CD4-positive, alpha-beta T cell treated with Interleukin-1 beta for 1 hour (primary cell): ENCODE results near the gene LGALS9C.
"Not testable (repeated sequence)": the region's sequence is repeated elsewhere in the genome, so short reads cannot be mapped to it uniquely, and the experiment has no call there.

Source experiments
- DNase-seq, 2 donors: peaks; one replicate each; pipeline ENCODE4 v3.0.0-alpha.2; 2020 to 2022

LGALS9C gene

DNA sequence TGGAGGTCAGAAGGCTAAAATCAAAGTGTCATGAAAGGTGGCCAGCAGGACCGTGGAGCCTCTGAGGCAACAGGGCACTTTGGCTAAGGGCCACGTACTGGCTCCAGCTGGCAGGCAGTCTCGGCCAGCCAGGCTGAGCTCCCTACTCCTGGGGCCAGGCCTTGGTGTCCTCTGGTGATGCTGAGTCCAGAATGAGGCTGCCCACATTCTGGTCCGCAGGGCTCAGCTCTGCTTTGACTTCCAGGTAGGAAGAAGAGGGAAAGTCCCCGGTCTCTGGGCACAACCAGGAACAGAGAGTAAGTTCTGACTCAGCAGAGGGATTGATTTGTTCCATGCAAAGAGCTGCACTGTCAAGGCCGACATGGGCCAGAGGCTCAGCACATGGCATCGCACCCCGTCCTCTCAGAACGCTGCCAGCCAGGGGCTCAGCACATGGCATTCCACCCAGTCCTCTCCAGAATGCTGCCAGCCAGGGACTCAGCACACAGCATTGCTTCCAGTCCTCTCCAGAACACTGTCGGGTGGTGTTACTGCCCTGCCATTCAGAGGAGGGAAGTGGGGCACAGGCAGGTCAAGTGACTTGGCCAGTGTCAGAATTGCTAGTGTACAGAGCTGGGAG is 2.5 kb downstream of the LGALS9C start:
- not testable (repeated sequence) for DNase-seq

DNA sequence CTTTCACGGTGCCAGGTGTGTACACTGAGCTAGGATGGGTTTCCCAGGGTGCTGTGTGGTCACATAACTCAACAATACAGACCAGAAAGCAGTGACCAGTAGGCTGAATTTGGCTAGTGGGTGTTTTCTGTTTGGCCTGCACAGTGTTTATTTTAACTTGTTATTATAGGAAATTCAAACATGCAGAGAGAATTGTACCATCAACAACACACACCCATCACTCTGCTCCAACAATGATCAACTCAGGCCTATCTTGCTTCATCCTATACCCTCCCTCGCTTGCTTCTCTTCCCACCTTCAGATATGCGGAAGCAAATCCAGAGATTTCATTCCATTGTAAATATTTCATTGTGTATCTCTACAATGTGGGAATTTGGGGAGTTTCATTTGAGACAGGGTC is 5.2 kb downstream of the LGALS9C start:
- not testable (repeated sequence) for DNase-seq

DNA sequence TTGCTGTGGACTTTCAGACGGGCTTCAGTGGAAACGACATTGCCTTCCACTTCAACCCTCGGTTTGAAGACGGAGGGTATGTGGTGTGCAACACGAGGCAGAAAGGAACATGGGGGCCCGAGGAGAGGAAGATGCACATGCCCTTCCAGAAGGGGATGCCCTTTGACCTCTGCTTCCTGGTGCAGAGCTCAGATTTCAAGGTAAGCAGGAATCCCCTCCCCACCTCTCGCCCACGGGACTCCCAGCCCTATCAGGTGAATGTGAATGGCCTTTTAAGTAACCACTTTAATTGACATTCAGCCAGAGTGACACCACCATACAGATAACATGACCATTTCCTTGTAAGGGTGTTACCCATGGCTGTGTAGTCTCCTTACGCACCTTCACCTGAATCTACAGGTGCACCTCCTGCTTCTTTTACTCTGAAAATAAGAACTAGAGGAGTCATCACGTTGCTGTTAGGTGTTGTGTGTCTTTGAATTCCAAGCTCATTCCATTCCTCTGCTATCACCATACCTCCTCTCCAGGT is 9.4 kb downstream of the LGALS9C start:
- not testable (repeated sequence) for DNase-seq

DNA sequence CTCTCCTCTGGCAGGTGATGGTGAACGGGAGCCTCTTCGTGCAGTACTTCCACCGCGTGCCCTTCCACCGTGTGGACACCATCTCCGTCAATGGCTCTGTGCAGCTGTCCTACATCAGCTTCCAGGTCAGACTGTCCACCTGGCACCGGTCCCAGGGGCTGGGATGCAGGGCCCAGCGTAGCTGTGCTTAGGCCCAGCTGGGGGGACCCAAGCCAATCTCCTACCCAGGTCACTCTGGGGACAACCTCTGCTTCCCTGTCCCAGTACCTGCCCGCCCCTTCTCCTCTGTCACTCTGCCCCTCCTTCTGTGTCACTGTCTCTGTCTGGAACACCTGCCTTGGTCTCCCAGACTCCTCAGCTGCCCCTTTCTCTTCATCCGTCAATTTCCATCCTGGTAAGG is 11.0 kb downstream of the LGALS9C start:
- not testable (repeated sequence) for DNase-seq

DNA sequence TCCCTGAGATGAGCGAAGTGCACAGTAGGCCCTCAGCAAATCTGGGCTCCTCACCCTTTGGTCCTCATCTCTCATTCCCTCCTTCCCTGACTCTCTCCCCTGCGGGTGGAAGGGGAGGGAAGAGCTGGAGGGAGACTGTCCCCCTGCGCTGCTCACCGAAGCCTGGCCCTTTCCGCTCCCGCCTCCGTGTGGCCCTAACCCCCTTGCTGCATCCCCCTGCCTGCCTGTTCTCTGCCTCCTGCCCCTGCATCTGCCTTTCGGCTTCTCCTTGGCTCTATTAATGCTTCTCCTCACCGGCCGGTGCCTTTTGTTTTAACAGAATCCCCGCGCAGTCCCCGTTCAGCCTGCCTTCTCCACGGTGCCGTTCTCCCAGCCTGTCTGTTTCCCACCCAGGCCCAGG is 12.0 kb downstream of the LGALS9C start:
- not testable (repeated sequence) for DNase-seq

DNA sequence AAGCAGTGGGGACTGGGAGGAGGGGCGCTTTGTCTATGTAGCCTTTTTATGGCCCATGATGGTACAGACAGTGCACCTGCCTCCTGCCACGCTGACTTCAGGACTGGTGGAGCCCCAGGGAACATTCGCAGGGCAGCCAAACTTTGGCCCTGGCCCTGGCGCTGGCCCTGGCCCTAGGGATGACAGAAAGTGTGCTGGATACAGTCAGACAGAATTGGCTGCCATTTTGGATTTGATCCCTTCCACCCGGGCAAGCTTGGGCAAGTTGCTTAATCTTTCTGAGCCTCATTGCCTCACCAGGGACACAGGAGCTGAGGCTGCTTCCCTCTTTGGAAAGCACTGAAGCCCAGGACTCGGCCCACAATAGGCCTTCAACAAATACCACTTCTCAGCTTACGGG is 13.4 kb downstream of the LGALS9C start:
- DNase-seq, result not testable (repeated sequence)

DNA sequence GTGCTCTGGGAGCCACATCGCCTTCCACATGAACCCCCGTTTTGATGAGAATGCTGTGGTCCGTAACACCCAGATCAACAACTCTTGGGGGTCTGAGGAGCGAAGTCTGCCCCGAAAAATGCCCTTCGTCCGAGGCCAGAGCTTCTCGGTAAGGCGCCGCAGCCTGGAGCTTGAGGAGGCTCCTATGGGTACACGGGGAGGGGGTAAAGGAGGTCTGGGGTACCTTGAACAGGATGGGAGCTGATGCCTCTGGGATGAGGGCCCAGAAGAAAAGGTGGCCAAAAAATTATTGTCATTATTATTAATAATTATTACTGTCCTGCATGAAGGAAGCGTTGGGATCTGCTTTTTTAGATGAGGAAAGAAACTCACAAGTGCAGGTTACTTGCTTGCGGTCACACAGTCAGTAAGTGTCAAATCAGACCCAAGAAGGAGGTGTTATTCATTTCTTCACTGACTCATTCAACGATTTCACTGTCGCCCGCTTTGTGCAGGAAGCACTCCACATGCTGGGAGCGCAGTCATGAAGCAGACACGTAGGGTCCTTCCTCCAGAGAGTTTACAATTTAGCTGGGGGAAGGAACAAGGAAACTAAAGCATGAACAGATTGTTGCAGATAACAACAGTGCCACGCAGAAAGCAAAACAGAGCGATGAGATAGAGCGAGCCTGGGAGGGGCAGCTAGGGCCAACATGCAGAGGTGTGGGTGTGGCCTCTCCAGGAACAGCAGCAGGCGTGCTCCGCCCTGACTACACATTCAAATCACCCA is 16.3 kb downstream of the LGALS9C start:
- peak in 1 of 2 donors; percentile 5 for DNase-seq

DNA sequence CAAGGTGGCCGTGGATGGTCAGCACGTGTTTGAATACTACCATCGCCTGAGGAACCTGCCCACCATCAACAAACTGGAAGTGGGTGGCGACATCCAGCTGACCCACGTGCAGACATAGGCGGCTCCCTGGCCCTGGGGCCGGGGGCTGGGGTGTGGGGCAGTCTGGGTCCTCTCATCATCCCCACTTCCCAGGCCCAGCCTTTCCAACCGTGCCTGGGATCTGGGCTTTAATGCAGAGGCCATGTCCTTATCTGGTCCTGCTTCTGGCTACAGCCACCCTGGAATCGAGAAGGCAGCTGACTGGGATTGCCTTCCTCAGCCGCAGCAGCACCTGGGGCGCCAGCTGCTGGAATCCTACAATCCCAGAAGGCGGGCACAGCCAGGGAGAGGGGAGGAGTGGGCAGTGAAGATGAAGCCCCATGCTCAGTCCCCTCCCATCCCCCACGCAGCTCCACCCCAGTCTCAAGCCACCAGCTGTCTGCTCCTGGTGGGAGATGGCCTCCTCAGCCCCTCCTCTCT is 17.7 kb downstream of the LGALS9C start:
- not testable (repeated sequence) for DNase-seq

DNA sequence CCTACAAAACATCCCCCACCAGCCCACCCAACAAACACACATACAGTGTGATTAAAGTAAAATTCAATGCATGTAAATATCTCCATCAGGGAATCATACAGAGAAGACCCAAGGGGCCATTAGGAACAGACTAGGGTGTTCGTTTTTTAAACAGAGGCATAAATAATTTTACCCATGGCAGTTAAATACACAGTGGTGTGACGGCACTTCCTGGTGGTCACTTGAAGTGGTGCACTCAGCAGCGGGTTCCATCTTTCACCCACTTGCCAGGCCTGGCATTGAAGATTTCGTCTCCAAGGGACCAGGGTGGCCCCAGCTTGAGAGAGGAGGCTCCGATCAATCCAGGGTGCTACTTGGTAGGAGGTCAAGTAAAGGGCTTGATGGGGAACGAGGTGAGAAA is 20.5 kb downstream of the LGALS9C start:
- not testable (repeated sequence) for DNase-seq

DNA sequence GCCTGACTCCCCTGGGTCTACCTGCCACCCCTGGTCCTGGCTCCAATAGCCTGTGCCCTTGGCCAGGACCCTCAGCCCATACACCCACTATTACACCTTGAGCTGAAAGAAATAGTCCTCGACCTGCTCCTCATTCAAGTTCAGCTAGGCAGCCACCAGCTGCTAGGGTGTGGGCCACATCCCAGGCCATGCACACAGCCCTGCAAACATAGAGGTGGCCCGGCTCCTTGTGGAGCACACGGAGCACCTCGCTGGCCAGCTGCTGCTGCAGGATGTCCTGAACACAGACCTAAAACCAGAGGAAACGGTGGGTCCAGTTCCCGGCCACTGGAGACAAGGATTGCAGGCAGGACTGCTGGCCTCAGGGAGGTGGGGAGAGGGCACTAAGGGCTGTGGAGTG is 22.5 kb downstream of the LGALS9C start:
- DNase-seq, result not testable (repeated sequence)

DNA sequence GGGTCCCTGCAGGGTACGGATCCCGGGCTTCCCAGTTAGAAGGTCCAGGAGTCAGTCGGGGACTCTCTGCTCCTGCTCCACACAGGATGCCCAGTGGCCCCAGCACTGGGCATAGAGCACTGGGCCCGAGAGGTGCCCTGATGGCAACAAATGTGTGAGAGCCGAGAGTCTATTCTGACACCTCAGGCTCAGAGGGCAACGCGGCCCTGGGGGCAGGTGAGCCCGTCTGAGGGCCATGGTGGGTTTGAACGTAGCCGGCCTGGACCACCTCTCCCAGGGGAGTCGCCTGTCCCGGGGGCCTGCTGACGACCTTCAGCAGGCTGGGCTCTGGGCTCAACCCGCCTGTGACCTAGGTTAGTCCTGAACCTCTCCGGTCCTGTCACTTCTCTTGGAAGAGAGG is 23.2 kb downstream of the LGALS9C start:
- not testable (repeated sequence) for DNase-seq

DNA sequence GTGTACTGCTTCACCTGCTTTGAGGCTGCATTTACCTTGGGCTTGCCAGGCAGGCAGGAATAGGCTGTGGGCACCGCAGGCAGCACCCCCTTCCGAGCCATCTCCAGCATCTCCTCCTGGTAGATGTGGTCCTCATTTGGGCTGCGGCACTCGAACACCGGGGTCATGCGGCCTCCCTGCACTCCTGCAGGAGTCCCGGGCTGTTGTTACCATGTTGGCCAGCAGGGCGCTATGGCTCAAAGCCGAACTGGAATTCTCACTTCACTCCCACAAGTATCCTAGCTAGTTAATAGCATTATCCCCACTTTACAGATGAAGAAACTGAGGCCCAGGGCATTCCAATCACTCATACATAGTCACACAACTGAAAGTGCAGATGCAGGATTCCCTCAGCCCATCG is 23.7 kb downstream of the LGALS9C start:
- not testable (repeated sequence) for DNase-seq

DNA sequence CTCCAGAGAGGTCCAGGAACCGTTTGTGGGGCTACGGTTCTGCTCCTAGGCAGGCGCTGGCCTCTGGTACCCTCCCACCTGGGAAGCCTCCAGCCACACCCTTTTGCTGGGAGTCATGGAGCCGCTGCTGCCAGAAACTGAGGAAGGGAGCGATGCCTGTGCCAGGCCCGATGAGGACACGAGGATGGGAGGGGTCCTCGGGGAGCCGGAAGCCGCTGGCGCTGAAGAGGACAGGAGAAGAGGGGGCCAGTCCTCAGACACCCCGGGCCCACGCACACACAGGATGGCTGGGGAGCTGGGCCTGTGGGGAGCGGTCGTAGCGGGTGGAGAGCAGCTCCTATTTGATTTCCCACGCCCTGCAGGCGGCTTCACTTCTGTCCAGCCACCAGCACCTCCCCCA is 24.2 kb downstream of the LGALS9C start:
- not testable (repeated sequence) for DNase-seq

DNA sequence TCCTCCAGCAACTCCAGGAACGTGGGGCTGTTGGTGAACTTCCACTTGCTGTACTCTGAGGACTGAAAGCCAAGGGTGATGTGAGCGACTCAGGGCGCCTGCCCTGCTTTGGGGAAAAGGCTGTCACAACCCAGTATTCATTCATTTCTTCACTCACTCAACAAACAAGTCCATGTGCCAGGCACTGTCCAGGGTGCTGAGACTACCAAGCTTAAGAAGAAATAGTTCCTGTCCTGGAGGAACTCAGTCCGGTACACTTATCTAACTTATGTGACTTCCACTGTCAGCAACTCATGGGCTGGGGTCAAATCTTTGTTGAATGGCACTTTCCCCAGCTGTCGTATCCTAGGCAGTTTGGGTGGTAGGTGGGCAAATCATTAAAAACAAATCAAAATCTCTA is 26.6 kb downstream of the LGALS9C start:
- DNase-seq, result not testable (repeated sequence)

DNA sequence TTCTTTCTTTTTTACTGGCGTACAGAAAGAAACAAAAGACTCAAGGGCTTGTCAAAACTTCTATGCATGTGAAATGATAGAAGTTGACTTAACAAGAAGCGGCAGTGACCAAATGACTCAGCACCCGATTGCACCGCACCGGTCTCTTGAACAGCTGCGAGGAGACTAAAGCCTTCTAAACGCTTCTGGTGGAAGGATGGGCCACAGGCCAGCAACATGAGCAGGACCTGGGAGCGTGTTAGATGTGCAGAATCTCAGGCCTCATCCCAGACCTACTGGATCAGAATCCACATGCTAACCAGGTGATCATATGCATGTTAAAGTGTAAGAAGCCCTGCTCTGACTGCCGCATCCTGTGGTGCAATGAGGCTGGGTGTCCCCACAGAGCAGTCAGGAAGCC is 31.1 kb downstream of the LGALS9C start:
- not testable (repeated sequence) for DNase-seq

DNA sequence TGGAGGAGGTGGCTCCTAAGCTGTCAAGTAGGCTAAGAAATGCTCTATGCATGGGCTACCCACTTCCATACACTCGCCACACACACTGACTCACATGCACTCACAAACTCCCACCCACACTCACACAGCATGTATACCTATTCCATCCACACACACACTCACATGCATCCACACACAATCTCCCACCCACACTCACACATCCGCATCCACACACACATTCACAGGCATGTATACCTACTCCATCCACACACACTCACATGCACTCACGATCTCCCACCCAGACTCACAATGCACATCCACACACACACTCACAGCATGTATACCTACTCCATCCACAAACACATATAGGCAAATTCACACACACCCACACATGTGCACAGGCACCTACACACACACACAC is 32.1 kb downstream of the LGALS9C start:
- DNase-seq, result not testable (repeated sequence)

DNA sequence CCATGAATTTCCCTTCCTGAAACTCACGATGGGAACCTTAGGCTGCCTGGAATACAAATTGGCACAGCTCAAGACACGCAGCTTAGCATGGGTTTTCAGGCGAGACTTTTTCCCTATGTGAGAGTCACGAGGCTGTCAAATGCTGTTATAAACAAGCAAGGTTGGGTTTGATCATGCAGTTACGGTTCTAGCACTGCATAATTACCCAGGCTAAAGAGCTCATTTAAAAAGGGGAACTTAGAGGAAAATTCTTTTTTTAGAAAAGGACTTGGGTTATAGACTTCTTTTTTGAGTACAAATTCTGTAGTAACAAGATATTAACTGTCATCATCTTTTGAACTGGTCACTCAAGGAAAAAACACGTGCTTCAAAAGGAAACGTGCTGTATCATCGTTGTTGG is 44.5 kb downstream of the LGALS9C start:
- DNase-seq, result not testable (repeated sequence)

DNA sequence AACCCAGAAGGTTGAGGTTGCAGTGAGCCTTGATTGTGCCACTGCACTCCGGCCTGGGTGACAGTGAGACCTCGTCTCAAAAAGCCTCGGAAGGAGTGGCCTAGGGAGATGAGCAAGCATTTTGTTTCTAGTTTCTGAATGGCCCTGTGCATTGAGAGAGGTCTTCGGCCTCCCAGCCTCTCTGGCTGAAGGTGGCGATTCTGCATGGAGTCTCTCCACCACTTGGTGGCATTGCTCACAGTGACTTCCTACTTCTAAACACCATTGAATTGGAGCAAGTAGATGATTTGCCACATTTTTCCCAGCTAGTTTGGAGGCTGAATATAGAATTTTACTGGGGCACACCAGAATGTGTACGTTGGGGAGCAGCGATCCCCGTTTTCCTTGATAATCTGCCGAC is 48.4 kb downstream of the LGALS9C start:
- not testable (repeated sequence) for DNase-seq

DNA sequence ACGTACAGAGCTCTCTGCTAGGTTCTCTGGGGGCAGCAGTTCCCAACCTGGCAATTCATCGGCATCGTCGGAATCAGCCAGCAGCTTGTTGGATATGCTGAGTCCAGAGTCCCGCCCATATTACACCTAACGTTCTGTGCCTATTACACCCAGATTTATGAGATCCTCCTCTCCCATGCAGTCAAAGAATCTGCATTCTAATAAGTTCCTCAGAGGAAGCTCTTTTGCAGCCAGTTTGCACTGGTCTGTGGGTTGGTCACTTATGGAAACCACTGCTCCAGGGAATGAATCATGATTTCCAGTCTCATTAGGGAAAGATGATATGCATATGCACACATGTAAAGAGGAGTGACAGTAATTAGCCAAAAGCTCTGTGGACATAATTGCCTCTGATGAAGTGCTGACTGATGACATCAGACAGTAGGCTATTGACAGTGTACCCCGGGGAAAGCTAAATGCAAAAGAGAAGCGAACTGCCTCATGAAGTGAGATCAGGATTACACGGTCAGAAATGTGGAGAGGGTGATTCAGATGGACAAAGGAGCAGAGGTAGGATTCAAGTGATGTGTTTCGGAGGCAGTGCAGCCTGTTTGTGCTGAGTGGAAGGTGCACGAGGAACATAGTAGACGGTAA is 49.7 kb downstream of the LGALS9C start:
- not testable (repeated sequence) for DNase-seq

DNA sequence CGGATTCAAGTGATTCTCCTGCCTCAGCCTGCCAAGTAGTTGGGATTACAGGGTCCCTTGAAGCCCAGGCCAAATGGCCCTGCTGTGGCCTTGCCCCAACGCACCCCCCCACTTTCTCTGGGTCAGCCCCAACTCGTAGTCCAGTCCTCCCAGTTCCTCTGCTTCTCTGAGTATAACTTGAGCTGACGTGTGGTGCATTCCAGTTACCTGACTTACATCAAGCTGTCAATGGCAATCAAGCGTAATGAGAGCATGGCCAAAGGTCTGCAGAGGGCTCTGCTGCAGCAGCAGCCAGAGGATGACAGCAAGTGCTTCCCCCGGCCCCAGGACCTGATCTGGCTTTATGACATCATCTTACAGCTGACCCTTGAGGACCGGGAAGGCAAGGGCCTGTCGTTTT is 50.8 kb downstream of the LGALS9C start:
- DNase-seq, result not testable (repeated sequence)

DNA sequence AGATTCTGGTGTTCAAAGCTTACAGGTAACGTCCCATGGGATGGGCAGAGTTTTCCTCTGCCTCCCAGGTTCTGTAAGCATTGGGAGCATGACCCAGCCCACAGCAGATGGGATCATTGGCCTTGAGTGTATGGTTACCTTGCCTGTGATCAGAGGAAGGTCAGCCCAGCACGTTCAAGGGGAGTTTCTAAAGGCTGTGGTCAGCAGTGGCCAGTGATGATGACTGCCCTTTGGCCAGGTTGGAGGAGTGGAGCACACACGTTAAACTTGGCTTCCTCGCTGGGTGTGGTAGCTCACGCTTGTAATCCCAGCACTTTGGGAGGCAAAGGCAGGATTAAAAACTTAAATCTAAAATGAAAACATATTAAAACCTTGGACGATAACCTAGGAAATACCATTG is 51.8 kb downstream of the LGALS9C start:
- not testable (repeated sequence) for DNase-seq

DNA sequence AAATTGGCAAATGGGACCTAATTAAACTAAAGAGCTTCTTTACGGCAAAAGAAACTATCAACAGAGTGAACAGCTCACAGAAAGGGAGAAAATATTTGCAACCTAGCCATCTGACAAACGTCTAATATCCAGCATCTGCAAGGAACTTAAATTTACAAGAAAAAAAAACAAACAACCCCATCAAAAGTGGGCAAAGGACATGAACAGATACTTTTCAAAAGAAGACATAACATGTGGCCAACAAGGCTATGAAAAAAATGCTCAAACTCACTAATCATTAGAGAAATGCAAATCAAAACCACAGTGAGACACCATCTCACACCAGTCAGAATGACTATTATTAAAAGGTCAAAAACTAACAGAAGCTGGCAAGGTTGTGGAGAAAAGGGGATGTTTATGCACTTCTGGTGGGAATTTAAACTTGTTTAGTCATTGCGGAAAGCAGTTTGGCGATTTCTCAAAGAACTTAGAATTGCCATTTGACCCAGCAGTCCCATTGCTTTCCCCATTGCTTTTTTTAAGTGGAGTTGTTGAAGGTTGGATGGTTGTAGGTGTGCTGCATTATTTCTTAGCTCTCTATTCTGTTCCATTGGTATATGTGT is 52.4 kb downstream of the LGALS9C start:
- not testable (repeated sequence) for DNase-seq

DNA sequence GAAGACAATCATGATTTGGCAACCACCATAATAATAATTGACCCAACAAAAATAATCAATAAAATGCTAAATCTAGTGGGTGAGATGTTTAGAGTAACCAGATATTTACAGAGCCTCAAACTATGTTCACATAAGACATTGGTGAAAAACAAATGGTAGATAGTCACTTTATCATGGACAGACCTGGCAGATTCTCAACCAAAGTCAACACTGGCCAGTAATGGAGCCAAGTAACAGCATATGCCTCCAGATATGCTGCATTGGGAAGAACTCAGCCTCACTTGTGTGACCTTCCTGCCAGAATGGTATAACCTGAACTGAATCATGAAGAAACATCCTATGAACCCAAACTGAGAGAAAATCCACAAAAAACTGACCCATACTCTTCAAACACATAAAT is 53.8 kb downstream of the LGALS9C start:
- not testable (repeated sequence) for DNase-seq
